ENCODE data around the gene SULT2B1.
A peak's percentile ranks its signal among the peaks of the same experiment; 100 is the strongest.
"Not testable (repeated sequence)": the region's sequence is repeated elsewhere in the genome, so short reads cannot be mapped to it uniquely, and the experiment has no call there.

The SULT2B1 gene

DNA sequence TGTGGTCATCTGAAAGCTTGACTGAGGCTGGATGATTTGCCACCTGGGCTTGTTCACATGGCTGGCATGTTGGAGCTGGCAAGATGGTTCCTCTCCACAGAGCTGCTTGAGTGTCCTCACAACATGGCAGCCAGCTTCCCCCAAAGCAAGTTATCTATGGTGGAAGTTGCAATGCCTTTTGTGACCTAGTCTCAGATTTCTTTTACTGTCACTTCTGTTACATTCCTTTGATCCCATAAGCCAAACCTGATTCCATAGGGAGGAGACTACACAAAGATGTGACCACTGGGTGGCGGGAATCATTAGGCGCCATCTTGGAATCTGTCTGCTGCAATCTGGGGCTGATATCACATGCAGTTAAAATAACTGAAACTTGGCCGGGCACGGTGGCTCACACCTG is 22.8 kb upstream of the SULT2B1 start:
- no peak for DNase-seq (ENCODE audit: low spot score)

DNA sequence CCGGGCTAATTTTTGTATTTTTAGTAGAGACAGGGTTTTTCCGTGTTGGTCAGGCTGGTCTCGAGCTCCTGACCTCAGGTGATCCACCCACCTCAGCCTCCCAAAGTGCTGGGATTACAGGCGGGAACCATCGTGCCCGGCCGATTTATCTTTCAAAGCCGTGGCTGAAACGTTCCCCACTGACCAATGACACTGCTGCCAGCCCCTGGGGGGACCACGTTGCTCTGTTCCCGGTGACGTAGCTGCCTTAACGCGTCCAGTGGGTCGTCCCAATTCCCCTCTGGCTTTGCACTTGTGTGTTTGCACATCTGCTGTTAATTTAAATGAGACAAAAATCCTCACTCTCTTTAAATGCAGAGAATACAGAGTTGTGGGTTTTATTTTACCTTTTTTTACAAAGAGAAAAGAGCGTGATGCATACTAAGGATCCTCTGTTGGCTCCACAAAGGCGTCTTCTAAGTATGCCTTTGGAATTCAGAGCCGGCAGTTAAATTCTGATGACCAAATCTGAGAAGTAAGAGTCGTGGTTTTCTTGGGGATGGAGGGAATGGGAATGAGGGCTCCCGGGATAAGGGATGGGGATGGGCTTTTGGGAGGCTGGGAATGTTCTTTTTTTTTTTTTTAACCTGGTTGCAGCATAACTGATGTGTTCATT is 21.8 kb upstream of the SULT2B1 start:
- DNase-seq (ENCODE audit: low spot score), result no peak

DNA sequence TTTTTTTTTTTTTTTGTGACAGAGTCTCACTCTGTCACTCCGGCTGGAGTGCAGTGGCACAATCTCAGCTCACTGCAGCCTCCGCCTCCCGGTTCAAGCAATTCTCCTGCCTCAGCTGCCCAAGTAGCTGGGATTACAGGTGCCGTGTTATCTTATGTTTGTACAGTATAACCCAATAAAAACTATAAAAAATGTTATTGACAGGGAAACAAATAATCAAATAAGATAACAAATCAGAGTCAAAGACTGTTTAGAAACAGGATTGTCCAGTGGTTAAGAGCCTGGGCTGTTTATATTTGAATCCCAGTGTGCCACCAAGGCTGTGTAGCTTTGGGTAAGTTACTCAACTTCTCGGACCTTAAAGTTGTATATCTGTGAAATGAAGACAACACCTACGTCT is 21.2 kb upstream of the SULT2B1 start:
- no peak for DNase-seq (ENCODE audit: low spot score)

DNA sequence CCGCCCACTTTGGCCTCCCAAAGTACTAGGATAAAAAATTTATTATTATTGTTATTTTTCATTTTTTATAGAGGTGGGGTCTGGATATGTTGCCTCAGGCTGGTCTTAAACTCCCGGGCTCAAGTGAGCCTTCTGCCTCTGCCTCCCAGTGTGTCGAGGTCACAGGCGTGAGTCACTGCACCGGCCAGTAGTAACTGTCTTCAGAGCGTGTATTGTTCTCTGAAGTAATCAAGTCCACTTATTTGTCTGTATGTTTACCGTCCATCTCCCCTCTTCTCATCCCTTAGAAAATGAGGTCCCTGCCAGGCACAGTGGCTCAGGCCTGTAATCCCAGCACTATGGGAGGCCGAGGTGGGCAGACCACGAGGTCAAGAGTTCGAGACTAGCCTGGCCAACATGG is 18.2 kb upstream of the SULT2B1 start:
- DNase-seq (ENCODE audit: low spot score), result no peak

DNA sequence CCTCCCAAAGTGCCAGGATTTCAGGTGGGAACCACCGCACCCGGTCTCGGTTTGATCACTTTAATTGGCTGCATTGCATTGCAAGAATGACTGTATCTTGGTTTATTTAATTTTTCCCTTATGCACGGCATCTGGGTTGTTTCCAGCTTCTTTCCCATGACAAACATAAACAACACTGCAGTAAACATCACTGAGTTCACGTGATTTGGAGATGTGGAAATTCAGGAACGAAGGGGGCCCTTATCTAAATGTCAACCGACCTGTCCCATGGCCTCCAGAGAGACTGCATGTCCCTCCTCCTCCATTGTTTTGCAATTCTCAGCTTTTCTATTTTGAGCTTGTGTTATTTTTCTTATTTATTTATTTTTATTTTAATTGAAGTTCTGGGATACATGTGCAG is 14.4 kb upstream of the SULT2B1 start:
- DNase-seq (ENCODE audit: low spot score), result no peak

DNA sequence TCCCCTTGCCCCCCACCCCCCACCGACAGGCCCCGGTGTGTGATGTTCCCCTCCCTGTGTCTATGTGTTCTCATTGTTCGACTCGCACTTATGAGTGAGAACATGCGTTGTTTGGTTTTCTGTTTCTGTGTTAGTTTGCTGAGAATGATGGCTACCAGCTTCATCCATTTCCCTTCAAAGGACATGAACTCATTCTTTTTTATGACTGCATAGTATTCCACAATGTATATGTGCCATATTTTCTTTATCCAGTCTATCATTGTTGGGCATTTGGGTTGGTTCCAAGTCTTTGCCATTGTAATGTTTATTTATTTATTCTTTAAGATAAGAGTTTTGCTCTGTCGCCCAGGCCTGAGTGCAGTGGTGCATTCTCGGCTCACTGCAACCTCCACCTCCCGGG is 13.9 kb upstream of the SULT2B1 start:
- not testable (repeated sequence) for DNase-seq (ENCODE audit: low spot score)

DNA sequence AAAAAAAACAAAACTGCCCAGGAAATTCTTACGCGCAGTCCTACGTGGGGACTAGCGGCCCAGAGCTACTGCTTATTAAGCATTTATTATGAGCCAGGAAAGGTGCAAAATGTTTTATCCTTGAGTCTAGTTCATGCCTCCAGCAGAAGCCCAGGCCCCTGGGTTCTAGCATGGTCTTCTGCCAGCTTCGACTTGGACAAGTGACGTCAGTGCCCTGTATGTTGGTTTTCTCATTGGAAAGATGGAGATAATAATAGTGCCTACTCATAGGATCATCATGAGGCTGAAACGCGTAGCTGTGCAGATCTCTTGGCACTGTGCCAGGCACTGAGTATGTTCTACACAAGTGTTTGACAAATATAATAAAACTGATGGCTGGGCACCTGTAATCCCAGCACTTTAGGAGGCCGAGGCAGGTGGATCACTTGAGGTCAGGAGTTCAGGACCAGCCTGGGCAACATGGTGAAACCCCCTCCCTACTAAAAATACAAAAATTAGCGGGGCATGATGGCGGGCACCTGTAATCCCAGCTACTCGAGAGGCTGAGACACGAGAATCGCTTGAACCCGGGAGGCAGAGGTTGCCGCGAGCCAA is 12.4 kb upstream of the SULT2B1 start:
- DNase-seq (ENCODE audit: low spot score), result no peak

DNA sequence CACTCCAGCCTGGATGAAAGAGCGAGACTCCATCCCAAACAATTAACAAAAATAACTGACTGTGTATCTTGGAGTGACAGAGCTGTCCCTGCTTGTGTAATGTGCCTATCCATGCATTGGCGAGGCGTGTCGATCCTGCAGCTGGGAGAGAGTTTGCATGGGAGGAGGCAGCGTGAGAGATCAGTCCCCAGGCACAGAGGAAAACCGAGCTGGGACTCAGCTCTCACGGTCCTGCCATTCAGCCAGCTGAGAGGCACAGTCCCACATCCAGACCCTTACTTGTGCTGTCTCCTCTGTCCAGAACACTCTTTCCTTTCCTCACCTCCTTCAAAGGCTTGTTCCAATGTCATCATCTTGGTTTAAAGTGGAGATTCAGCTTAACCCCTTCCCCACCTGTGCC is 11.9 kb upstream of the SULT2B1 start:
- DNase-seq (ENCODE audit: low spot score), result no peak

DNA sequence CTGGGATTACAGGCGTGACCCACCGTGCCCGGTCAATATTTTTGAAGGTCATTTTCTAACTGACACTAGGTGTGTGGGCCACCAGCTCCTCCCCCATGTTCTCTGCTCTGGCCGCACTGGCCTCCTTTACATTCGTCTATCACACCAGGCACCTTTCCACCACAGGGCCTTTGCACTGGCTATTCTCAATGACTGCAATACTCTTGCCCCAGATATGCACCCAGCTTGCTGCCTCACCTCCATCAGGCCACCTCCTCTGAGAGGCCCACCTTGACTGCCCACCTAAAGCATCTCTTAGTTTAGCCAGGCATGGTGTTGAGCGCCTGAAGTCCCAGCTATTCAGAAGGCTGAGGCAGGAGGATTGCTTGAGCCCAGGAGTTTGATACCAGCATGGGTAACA is 10.2 kb upstream of the SULT2B1 start:
- DNase-seq (ENCODE audit: low spot score), result no peak

DNA sequence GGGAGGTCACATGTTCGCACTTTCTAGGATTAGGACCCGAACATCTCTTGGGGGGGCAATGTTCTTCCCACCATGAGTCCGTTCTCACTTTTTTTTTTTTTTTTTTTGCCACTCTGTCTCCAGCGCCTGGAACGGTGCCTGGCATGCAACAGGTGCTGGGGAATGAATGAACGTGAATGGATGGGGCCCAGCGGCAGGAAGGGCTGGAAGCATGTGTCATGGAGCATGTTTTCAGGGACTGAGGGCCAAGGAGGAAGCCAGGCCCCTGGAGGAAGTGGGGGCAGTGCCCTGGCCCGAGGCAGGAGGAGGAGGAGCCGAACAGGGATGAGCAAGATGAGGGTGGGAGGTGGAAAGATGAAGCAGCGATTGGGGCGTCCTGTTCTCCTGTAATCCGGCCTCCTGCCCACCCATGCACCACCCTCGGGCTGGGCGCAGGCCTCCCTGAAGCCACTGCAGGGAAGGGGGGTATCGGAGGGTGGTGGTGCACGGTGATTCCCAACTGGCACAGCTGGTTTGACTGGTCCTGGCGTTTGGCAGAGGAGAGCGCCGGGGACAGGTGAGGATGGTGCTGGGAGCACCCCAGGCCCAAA is 8.8 kb upstream of the SULT2B1 start:
- no peak for DNase-seq (ENCODE audit: low spot score)

DNA sequence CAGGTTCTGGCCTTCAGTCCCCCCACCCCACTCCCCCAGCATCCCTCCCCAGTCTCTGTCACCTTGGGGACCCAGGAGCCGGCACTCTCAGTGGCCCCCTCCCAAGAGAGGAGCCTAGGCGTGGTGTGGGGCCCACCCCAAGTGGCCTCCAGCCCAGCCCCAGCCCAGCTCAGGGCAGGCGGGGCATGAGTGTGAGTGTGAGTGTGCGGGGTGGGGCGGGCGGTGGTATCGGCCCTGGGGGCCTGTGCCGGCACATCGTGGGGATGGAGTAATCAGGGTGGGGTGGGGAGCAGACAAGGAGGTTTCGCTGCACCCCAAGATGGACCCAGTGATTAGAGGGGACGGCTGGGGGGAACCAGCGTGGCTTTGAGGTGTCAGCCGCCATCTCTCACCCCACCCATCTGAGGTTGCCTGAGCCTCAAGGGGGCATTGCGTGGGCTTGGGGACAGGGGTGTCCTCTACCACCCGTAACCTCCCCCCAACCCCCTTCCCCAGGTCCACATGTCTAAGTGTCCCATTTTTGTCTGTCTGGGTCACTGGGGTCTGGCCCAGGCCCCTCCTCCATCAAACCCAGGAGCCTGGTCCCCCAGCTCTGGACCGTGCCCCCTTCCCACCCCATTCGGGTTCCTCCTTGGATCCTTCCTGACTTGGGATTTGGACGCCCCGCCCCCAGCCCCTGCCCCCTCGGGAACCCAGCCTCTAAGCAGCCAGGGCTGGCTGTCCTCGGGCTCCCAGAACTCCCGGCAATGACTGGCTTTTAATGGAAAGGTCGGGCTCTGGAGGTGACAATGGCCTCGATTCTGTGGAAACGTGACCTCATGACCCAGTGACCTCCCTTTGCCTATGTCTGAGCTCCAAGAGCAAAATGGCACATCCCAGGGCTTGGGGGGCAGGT is 6.9 kb upstream of the SULT2B1 start:
- no peak for DNase-seq (ENCODE audit: low spot score)

DNA sequence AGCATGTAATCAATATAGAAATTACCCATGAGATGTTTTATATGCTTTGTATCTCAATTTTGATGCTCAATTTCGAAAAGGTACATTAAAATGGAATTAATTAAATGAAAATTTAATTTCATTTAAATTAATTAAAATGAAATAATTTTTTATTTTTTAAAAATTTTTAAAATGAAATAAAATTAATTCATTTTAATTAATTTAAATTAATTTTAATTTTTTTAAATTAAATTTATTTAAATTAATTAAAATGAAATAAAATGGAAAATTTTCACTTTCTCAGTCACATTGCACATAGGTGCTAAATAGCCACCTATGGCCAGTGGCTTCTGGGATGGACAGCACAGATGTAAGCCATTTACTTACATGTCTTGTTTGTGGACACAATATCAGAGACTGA is 4.2 kb upstream of the SULT2B1 start:
- DNase-seq (ENCODE audit: low spot score), result no peak

DNA sequence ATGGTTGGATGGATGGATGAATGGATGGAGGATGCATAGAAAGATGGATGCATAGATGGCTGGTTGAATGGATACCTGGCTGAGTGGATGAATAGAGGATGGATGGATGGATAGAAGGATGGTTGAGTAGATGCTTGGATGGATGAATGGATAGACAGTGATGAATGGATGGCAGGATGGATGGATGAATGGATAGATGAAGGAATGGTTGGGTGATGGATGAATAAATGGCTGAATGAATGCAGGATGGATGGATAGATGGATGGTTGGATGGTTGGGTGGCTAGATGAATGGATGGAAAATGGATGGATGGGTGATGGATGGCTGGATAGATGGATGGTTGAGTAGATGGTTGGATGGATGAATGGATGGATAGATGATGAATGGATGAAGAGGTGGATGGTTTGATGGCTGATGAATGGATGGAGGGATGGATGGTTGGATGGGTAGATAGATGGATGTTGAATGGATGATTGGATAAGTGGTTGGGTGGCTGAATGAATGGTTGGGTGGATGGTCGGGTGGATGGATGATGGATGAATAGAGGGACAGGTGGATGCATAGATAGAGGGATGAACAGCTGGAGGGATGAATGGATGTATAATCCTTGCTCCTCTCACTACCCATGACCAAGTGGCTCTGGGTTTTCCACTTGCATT is 3.6 kb upstream of the SULT2B1 start:
- DNase-seq (ENCODE audit: low spot score), result no peak

DNA sequence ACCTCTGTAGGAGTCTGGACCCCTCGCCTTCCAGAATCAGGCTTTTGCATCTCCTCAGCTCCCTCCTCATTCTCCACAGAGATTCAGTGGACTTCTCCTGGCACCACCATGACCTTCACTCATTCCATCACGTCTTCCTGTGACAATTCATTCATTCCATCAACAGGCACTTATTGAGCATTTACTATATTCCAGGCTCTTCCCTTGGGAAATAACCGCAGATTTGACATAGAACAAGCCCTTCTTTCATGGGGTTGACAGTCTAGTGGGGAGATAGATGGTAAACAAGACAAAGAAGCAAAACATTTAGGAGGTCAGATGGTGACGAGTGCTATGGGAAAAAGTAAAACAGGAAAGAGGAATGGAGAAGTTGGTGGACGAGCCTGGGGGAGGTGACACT is 2.6 kb upstream of the SULT2B1 start:
- DNase-seq (ENCODE audit: low spot score), result no peak

DNA sequence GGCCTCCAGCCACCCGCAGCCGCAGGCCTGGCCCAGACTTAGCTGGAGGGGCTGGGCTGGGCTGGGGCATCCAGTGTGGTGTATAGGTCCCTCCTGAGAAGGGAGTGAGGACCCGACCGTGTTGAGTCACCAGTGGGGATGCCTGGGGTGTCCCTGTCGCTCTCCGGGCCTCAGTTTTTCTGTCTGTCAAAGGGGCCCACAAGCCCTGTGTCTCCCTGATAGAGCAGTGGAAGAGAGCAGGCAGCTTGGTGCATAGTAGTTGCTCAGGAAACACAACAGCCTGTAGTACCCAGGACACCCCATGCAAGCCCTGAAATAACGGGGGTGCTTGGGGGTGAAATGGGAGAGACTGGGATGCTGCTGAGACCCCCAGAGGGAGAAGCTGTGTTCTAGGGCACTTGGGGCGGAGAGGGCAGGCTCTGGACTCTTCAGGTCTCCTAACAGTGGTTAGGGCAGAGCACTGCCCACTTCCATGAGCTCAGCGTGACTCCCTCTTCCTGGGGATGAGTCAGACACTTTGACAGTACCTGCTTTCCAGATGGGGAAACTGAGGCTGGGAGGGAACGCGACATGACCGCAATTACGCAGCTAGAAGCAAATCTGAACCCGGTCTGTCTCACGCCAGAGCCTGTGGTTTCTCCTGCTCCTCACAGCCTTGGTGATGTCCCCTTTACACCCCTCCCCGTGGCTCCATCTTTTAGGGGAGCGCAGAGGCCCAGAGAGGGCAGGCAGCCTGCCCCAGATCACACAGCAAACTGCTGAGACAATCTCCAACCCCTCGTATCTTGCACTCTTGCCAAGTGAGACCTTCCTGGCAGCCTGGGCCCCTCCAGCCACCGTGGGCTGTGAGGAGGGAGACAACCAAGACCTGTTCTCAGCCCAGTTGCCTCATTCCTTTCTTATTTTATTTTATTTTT is 692 bp downstream of the SULT2B1 start:
- DNase-seq (ENCODE audit: low spot score), result no peak

DNA sequence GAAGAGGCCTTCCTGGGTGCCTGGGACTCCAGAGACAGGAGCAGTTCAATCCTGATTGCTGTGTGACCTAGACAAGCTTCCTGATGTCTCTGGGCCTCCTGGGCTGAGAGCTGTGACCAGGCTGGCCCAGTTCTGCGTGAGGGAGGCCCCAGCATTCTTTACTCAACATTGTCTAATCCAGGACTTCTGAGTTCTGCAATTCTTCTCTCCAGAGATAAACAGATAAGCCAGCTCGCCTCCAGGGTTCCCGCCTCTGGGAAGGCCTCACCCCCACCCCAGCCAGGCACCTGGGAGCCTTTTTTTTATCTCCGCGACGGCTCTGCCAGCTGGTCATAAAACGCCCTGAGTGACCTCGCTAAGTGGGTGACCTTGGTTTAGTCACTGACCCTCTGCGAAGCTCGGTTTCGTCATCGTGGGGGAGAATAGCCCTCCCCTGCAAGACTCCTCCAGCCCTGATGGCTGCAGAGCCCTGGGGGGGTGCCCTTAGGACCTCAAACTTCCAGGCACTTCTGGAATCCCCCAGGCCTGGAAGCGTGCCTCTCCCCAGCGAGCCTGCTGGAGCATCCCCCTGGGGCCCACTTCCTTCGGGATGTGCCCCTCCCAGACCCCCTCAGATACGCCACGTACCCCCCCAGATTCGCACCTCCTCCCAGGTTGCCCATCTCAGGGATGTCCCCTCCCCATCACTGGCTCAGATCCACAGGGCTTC is 1.9 kb downstream of the SULT2B1 start:
- DNase-seq (ENCODE audit: low spot score), result peak; percentile 68

DNA sequence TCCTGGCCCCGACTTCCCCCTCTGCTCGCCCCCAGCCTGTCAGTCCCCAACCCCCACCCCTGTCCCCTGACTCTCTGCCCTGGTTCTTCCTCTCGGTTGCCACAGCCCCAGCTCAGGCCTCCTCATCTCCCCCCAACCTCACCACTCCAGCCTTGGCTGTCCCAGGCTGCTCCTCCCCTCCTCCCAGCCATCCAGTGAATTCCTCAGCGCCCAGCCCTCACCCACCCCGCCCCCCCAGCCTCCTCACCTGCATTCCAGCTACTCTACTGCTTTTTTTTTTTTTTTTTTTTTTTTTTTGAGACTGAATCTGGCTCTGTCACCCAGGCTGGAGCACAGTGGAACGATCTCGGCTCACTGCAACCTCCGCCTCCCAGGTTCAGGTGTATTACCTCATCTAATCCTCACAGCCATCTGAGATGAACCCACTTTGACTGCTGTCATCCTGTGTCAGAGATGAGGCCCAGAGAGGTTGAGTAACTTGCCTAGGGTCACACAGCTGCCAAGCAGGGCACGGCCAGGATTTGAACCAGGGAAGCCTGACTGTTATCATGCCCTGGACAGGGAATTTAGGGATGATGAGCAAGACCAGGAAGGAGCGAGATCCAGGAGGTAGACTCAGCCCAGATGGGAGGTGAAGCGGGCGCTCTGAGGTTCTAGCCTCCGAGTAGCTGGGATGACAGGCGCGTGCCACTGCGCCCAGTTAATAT is 2.6 kb downstream of the SULT2B1 start:
- DNase-seq (ENCODE audit: low spot score), result peak; percentile 41

DNA sequence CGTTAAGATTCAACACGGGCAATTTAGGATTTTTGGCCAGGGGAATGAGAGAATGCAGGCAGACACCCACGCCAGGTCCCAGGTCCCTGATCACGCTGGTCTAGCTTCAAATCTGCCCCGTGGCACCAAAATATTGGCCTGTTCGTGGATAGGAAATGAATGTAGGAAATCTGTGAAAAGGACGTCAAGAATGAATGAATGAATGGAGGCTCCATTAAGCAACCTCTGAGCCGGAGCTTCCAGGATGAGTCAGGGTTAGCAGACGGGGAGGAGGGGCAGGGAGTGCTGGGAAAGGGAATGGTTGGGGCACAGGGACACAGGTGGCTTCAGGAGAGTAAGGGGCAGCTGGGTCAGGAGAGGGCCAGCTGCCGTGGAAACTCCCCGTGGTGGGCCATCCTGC is 4.2 kb downstream of the SULT2B1 start:
- peak; percentile 62 for DNase-seq (ENCODE audit: low spot score)

DNA sequence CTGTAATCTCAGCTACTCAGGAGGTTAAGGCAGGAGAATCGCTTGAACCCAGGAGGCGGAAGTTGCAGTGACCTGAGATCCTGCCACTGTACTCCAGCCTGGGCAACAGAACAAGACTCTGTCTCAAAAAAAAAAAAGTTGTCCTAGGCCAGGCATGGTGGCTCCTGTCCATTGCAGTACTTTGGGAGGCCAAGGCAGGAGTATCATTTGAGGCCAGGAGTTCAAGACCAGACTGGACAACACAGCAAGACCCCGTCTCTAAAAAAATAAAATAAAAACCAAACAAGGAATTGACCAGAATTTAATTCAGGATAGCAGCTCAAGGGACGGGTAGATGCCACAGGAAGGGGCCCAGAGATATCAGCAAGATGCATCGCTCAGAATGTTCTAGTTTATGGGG is 4.9 kb downstream of the SULT2B1 start:
- no peak for DNase-seq (ENCODE audit: low spot score)

Data from HuH-7.5 (cell line).